Left ventricle myocardium inferior (tissue), 1 donor: ENCODE data around the gene ADAMTS2. TPM values are rescaled to one million over a fixed set of nuclear protein-coding genes. Genes with fewer than 3 reads are reported as not detected.

ENCODE experiments used
- DNase-seq: peaks from one replicate; pipeline ENCODE4 v3.0.0-alpha.2; 2020
- H3K27ac ChIP-seq: fragments of 200-600 bp; replicated peaks from 2 replicates; pipeline ENCODE4 v1.8.0; 2021
- H3K27me3 ChIP-seq: fragments of 200-600 bp; 2 replicates; pipeline ENCODE4 v1.8.0; 2021; ENCODE audit warnings: low read depth
- H3K36me3 ChIP-seq: fragments of 200-600 bp; 2 replicates; pipeline ENCODE4 v1.8.0; 2021
- H3K4me1 ChIP-seq: fragments of 200-600 bp; 2 replicates; pipeline ENCODE4 v1.8.0; 2021
- H3K4me3 ChIP-seq: fragments of 200-600 bp; 2 replicates; pipeline ENCODE4 v1.8.0; 2021; ENCODE audit warnings: mild to moderate bottlenecking, moderate library complexity
- H3K9me3 ChIP-seq: fragments of 200-600 bp; replicated peaks from 2 replicates; pipeline ENCODE4 v1.8.0; 2021
- intact Hi-C: fragments of 100-400 bp; cut with micrococcal nuclease; formaldehyde crosslinking; loops from one replicate; pipeline ENCODE4 v1.11.0; 2022
- total RNA-seq: library from RNA; stranded (reverse); fragmentation: NEBNext Ultra II Directional; extraction: Animal tissue kit (Norgen Biotek cat#: 25700); gene quantifications from one replicate; pipeline ENCODE4 v1.2.1, GENCODE V29; 2021
- TF ChIP-seq, protein P1 (sequence below): fragments of 200-600 bp; IDR thresholded peaks from 2 replicates; pipeline ENCODE4 v1.8.0; 2021; ENCODE audit warnings: antibody characterized with exemption, mild to moderate bottlenecking, borderline replicate concordance
- donor health status: DM: no; HTN: yes; CAD: no; lungs with severe emphysema.

ADAMTS2 gene
- total RNA-seq, 1 donor from 2014 or later, result 4.6 TPM

DNA sequence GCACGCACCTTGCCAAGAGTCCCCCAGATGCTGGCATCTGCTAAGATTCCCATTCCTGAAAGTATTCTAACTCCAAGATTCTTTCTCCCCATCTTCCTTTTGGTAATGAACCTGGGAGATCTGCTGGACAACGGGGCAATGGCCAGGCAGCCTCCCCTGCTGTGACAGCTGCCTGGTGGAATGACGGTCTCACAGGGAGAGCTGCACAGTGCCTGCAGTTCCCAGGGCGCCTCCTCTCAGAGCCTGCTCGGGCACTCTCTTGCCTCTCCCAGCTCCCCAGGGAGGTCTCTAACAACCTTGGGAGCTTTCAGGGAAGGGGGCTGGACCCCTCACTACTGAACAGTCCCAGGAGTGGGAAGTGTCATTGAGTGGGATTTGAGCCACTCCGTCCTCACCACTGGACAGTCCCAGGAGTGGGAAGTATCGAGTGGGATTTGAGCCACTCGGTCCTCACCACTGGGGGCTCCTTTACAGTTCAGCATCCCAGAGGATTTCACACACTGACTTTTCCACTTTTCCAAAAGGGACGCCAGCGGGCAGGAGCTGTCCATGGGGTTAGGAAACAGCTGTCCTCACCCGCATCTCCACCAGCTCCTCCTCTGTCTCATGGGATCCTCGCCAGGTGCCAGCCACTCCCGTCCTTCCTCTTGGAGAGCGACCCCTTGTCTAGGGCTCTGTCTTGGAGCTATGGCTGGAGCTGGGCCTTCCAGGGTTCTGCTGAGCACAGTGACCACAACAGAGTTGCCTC, 65.7 kb downstream of the ADAMTS2 start:
- DNase-seq, result no peak
- Histone ChIP-seq H3K27me3 (peaks cover 16% of the 10 kb centered on the region), H3K27ac (no peak overlapping the region), H3K4me3 (no peak overlapping the region), H3K9me3 (peaks cover 10% of the 10 kb centered on the region), H3K4me1 (peaks cover 21% of the 10 kb centered on the region), H3K36me3 (no peaks in the 10 kb centered on the region)
- intact Hi-C loops, result no loop called here
- TF ChIP-seq, protein P1, sequence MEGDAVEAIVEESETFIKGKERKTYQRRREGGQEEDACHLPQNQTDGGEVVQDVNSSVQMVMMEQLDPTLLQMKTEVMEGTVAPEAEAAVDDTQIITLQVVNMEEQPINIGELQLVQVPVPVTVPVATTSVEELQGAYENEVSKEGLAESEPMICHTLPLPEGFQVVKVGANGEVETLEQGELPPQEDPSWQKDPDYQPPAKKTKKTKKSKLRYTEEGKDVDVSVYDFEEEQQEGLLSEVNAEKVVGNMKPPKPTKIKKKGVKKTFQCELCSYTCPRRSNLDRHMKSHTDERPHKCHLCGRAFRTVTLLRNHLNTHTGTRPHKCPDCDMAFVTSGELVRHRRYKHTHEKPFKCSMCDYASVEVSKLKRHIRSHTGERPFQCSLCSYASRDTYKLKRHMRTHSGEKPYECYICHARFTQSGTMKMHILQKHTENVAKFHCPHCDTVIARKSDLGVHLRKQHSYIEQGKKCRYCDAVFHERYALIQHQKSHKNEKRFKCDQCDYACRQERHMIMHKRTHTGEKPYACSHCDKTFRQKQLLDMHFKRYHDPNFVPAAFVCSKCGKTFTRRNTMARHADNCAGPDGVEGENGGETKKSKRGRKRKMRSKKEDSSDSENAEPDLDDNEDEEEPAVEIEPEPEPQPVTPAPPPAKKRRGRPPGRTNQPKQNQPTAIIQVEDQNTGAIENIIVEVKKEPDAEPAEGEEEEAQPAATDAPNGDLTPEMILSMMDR, result no peak

DNA sequence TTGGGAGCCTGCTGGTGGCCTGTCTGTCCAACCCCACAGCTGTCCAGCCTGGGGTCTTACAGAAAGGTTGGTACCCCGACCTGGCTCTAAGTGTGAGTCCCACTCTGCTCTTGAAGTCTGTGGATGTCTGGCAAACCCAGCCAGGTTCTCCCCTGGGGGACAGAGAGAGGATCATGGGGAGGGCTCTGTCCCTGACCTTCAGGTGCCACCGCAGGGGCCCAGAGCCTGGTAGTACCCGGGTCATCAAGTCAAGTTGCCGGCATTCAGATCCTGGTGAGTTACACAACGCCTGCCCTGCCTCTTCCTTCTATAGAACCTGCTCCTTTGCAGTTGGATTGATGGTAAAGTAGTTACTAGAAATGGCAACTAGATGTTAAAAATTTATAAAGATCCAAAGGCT, 66.7 kb downstream of the ADAMTS2 start:
- DNase-seq, result no peak
- intact Hi-C loops, result no loop called here
- Histone ChIP-seq H3K27ac (no peak overlapping the region), H3K9me3 (peaks cover 10% of the 10 kb centered on the region), H3K27me3 (peaks cover 20% of the 10 kb centered on the region), H3K4me3 (no peak overlapping the region), H3K4me1 (peaks cover 20% of the 10 kb centered on the region), H3K36me3 (no peaks in the 10 kb centered on the region)
- TF ChIP-seq, protein P1, result no peak

DNA sequence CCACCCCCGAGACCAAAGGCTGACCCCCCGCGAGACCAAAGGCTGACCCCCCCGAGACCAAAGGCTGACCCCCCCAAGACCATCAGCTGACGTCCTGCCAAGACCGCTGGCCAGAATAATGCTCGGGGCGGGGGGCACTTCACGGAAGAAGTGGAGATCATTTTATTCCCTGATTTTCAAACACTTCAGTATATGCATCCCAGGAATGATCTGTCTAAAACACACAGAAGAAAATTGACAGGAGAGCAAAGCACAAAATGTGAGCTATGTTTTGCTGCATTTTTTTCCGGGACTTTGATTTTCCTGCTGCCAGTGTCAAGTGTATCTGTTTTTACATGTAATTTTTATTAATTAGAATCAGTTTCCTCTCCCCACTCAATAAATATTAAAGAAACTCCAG, 67.1 kb downstream of the ADAMTS2 start:
- no peak overlapping the region for H3K4me3 ChIP-seq
- TF ChIP-seq, protein P1, result no peak
- H3K9me3 ChIP-seq, result peaks cover 10% of the 10 kb centered on the region
- DNase-seq, result no peak
- no peak overlapping the region for H3K27ac ChIP-seq
- intact Hi-C loops, result no loop called here
- peaks cover 20% of the 10 kb centered on the region for H3K4me1 ChIP-seq
- peaks cover 20% of the 10 kb centered on the region for H3K27me3 ChIP-seq
- H3K36me3 ChIP-seq, result no peaks in the 10 kb centered on the region

DNA sequence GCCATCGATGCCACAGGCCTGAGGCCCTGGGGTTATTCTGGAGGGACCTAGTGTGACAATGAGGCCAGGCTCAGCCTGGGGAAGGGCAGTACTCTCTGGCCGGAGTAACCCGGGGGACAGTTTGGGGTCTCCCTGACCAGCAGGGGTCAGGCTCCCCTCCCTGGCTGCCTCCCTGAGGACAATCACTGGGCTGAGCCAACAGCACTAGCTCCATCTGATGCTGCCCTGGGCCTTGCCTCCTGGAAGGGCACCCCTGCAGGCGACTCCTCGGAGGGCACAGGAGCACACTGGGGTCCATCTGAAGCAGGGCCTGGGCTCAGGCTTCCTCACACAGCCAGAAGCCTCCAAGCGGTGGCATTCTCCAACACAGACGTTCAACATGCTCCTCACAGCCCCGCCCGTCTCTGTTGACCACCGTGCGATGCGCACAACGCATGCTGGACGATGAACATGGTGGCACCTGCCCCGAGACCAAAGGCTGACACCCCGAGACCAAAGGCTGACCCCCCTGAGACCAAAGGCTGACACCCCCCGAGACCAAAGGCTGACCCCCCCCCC, 68.3 kb downstream of the ADAMTS2 start:
- intact Hi-C loops, result no loop called here
- no peaks in the 10 kb centered on the region for H3K36me3 ChIP-seq
- TF ChIP-seq, protein P1, result peak; percentile 13
- peaks cover 20% of the 10 kb centered on the region for H3K4me1 ChIP-seq
- DNase-seq, result no peak
- peaks cover 28% of the 10 kb centered on the region for H3K27me3 ChIP-seq
- H3K4me3 ChIP-seq, result no peak overlapping the region
- peaks cover 1% of the 10 kb centered on the region for H3K9me3 ChIP-seq
- peak overlapping the region; percentile 60 for H3K27ac ChIP-seq

DNA sequence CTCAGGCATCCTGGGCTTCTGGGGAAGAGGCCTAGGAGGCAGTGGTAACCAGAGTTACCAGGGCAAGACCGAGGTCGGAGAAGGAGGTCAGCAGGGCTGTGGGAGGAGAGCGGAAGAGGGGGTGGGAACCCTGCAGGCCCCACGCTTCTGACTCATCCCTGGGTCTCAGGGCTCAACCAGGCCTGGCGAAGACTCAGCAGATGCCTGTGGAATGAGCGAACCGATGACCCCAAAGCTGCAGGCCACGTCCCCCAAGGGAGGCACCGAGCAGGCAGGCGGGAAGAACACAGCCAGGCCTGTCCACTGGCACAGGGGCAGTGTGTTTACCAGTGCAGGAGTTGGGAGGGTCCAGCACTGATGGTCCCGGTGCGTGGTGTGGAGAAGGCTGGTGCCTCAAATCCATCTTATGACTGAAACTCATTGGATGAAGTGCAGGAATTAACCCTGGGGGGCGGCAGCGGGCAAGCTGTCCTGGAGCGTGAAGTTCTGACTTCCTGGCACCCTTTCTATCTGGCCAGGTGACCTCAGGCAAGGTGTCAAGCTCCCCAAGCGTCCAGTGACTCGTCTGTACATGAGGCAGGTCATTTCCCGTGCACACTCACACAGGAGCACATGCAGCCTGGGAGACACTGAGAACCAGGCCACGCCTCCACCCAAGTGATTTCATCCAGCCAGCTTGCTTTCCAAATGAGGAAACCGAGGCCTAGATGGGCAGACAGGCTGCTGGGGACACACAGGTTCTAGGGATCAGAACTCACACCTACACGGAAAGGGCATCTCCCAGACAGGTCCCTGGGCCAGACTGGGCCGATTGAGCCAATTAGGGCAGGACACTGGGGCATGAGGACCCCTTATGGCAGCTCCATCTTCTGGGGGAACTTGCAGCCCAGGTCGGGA, 69.1 kb downstream of the ADAMTS2 start:
- H3K4me3 ChIP-seq, result no peak overlapping the region
- H3K27me3 ChIP-seq, result peaks cover 28% of the 10 kb centered on the region
- DNase-seq, result peak; percentile 76
- peak overlapping the region; percentile 60 for H3K27ac ChIP-seq
- TF ChIP-seq, protein P1, result no peak
- intact Hi-C loops, result no loop called here
- no peaks in the 10 kb centered on the region for H3K9me3 ChIP-seq
- no peaks in the 10 kb centered on the region for H3K36me3 ChIP-seq
- H3K4me1 ChIP-seq, result peaks cover 20% of the 10 kb centered on the region
